GM19452 (cell line): ENCODE results near the gene KLHL33.

Experiments
- ATAC-seq: cut with Tn5 transposase; IDR thresholded peaks from one replicate; pipeline ENCODE4 v1.9.1; 2021; ENCODE audit not compliant: unreplicated experiment

Gene KLHL33

DNA sequence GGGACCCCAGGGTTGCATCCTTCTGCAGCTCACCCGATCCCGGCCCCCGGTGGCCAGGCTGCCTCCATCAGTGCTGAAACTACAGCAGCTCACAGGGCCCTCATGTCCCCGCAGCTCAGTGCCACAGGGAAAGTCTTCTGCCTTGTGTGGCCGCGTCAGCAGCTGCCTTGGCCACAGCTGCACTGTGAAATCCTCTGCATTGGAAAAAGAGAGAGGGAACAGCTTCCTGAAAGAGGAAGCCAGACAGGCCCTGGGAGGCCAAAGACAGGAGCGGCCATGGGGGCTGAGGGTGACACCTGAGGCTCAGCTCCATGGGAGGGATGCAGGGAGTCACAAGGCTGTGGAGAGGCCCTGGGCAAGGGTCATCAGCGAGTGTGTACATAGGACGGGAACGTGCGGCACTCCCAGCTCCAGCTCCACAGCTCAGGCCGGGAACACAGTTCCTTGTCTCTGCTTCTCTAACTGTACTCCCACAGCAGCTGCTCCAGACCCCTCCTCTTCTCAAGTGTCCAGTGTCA lies 59.8 kb downstream of the KLHL33 start:
- no peak for ATAC-seq
